ENCODE results near the gene SHROOM2.

The SHROOM2 gene

GRCh38 chrX:9943420-9943819 is 157.2 kb downstream of the SHROOM2 start:
- TF ChIP-seq TAF1 (IDR thresholded peaks at IDR 0.05; ENCODE audit: low read depth) (no peak), CREB1 (IDR thresholded peaks at IDR 0.05; ENCODE audit: low read depth) (no peak), EGR1 (IDR thresholded peaks at IDR 0.05) (no peak), ZBTB7A (IDR thresholded peaks at IDR 0.05; ENCODE audit: low read depth) (no peak), REST (IDR thresholded peaks at IDR 0.05; ENCODE audit: low read depth) (no peak), EP300 (IDR thresholded peaks at IDR 0.05; ENCODE audit: borderline replicate concordance) (no peak), FOXM1 (IDR thresholded peaks at IDR 0.05; ENCODE audit: borderline replicate concordance, low read depth) (no peak), RAD21 (IDR thresholded peaks at IDR 0.05; ENCODE audit: low read depth) (no peak), MAX (IDR thresholded peaks at IDR 0.05) (no peak), CEBPB (IDR thresholded peaks at IDR 0.05) (no peak), USF1 (IDR thresholded peaks at IDR 0.05) (no peak), TCF12 (IDR thresholded peaks at IDR 0.05; ENCODE audit: low read depth) (no peak), YY1 (IDR thresholded peaks at IDR 0.05; ENCODE audit: low read depth) (no peak), TEAD4 (IDR thresholded peaks at IDR 0.05) (no peak), NFIC (IDR thresholded peaks at IDR 0.05) (no peak)

- no peak for TF ChIP-seq NFIC (IDR thresholded peaks at IDR 0.05)
- no peak for TF ChIP-seq CREB1 (IDR thresholded peaks at IDR 0.05; ENCODE audit: low read depth)
- no peak for TF ChIP-seq CEBPB (IDR thresholded peaks at IDR 0.05)
- no peak for TF ChIP-seq TCF12 (IDR thresholded peaks at IDR 0.05; ENCODE audit: low read depth)
- no peak for TF ChIP-seq RAD21 (IDR thresholded peaks at IDR 0.05; ENCODE audit: low read depth)
- no peak for TF ChIP-seq USF1 (IDR thresholded peaks at IDR 0.05)
- TF ChIP-seq MAX (IDR thresholded peaks at IDR 0.05): no peak
- no peak for TF ChIP-seq YY1 (IDR thresholded peaks at IDR 0.05; ENCODE audit: low read depth)
- no peak for TF ChIP-seq EGR1 (IDR thresholded peaks at IDR 0.05)
- no peak for TF ChIP-seq FOXM1 (IDR thresholded peaks at IDR 0.05; ENCODE audit: borderline replicate concordance, low read depth)
- TF ChIP-seq TEAD4 (IDR thresholded peaks at IDR 0.05): no peak
- TF ChIP-seq ZBTB7A (IDR thresholded peaks at IDR 0.05; ENCODE audit: low read depth): no peak
- no peak for TF ChIP-seq EP300 (IDR thresholded peaks at IDR 0.05; ENCODE audit: borderline replicate concordance)
- TF ChIP-seq REST (IDR thresholded peaks at IDR 0.05; ENCODE audit: low read depth): no peak
These were observed 161.0 kb downstream of the SHROOM2 start for GRCh38 chrX:9947131-9947794.

- TF ChIP-seq RAD21 (IDR thresholded peaks at IDR 0.05; ENCODE audit: low read depth): no peak
- no peak for TF ChIP-seq TEAD4 (IDR thresholded peaks at IDR 0.05)
- TF ChIP-seq MAX (IDR thresholded peaks at IDR 0.05): no peak
- TF ChIP-seq CREB1 (IDR thresholded peaks at IDR 0.05; ENCODE audit: low read depth): no peak
- no peak for TF ChIP-seq YY1 (IDR thresholded peaks at IDR 0.05; ENCODE audit: low read depth)
- no peak for TF ChIP-seq ZBTB7A (IDR thresholded peaks at IDR 0.05; ENCODE audit: low read depth)
- no peak for TF ChIP-seq EP300 (IDR thresholded peaks at IDR 0.05; ENCODE audit: borderline replicate concordance)
- no peak for TF ChIP-seq EGR1 (IDR thresholded peaks at IDR 0.05)
- no peak for TF ChIP-seq NFIC (IDR thresholded peaks at IDR 0.05)
- no peak for TF ChIP-seq FOXM1 (IDR thresholded peaks at IDR 0.05; ENCODE audit: borderline replicate concordance, low read depth)
- TF ChIP-seq TCF12 (IDR thresholded peaks at IDR 0.05; ENCODE audit: low read depth): no peak
- TF ChIP-seq REST (IDR thresholded peaks at IDR 0.05; ENCODE audit: low read depth): no peak
- TF ChIP-seq USF1 (IDR thresholded peaks at IDR 0.05): no peak
- TF ChIP-seq CEBPB (IDR thresholded peaks at IDR 0.05): no peak
- no peak for TF ChIP-seq TAF1 (IDR thresholded peaks at IDR 0.05; ENCODE audit: low read depth)
These were observed 162.2 kb downstream of the SHROOM2 start for GRCh38 chrX:9948406-9948805.
